Measurements from ENCODE around the gene ABCC4. TPM values are rescaled to one million over a fixed set of nuclear protein-coding genes. Genes with fewer than 3 reads are reported as not detected.
"Not testable (repeated sequence)": the region's sequence is repeated elsewhere in the genome, so short reads cannot be mapped to it uniquely, and the experiment has no call there.

The ABCC4 gene
- total RNA-seq, 1 donor from 2014 or later = 1.7 TPM

DNA sequence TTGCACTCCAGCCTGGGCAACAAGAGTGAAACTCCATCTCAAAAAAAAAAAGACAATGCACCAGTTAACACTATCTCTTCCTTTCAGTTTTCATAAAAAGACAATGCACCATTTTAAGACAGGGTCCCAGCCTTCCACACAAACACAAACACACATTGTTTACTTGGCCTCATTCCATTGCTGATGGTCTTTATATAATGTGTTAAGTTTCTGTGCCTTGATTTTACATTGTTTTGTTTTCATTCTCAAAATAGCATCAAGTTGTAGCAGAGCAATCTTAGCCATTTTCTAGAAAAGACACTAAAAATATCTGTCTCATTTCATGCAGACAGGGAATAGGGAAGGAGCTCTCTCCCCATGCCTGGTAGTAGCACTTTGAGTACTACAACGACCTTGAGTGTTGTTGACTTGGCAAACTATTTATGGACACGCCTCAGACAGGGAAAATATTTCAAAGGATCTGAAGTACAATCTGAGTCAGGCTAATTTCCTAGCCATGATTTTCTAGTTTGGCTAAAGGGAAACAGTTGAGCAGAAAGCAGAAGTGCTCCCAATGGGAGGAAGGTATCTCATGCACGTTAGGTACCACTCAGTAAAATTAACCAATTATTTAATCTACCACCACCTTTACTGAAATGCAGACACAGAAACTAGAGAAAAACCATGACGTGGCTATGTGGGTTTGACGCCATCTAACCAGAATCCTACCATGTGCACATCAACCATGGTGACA is 120.6 kb downstream of the ABCC4 start:
- no peaks in the 10 kb centered on the region for H3K27me3 Mint-ChIP-seq (ENCODE audit: unreplicated experiment)
- H3K27ac Mint-ChIP-seq (ENCODE audit: unreplicated experiment) = no peak overlapping the region
- TF ChIP-seq, protein P1, sequence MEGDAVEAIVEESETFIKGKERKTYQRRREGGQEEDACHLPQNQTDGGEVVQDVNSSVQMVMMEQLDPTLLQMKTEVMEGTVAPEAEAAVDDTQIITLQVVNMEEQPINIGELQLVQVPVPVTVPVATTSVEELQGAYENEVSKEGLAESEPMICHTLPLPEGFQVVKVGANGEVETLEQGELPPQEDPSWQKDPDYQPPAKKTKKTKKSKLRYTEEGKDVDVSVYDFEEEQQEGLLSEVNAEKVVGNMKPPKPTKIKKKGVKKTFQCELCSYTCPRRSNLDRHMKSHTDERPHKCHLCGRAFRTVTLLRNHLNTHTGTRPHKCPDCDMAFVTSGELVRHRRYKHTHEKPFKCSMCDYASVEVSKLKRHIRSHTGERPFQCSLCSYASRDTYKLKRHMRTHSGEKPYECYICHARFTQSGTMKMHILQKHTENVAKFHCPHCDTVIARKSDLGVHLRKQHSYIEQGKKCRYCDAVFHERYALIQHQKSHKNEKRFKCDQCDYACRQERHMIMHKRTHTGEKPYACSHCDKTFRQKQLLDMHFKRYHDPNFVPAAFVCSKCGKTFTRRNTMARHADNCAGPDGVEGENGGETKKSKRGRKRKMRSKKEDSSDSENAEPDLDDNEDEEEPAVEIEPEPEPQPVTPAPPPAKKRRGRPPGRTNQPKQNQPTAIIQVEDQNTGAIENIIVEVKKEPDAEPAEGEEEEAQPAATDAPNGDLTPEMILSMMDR (IDR thresholded peaks at IDR 0.05; ENCODE audit: partially characterized antibody, unreplicated experiment) = no peak
- DNase-seq = no peak
- peaks cover 3% of the 10 kb centered on the region for H3K9me3 Mint-ChIP-seq (ENCODE audit: unreplicated experiment)
- no peaks in the 10 kb centered on the region for H3K36me3 Mint-ChIP-seq (ENCODE audit: unreplicated experiment)
- no peak overlapping the region for H3K4me3 Mint-ChIP-seq (ENCODE audit: unreplicated experiment)
- no peaks in the 10 kb centered on the region for H3K4me1 Mint-ChIP-seq (ENCODE audit: low read depth, unreplicated experiment)

DNA sequence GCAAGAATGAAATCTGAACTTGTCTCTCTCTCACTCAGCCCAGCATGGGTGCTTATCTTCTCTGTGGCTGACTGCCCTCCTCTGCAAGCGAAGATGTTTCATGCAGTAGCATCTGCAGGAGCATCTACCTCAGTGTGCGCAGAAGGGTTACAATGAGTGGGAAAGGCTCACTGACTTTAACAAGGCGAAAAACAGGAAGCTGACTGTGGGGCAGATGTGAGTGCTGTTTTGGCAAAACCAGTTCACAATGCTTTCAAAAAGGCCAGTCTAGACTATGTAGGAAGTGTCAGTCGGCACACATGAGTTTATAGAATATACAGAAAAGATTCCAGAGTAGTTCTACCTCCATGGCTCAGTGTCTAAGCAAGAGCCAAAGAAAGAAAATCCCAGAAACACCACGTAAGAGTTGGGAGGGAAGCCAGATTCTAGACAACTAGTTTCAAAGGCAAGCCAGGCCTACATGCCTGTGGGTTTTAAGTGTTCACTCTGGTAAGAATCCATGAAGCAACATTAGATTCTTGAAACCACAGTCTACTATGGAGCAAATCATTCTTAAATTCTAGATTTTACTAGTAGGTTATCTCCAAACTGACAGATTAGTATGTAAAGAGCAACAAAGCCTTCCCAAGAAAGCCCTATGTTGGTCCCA is 124.5 kb downstream of the ABCC4 start:
- peaks cover 3% of the 10 kb centered on the region for H3K9me3 Mint-ChIP-seq (ENCODE audit: unreplicated experiment)
- DNase-seq = no peak
- TF ChIP-seq, protein P1 (IDR thresholded peaks at IDR 0.05; ENCODE audit: partially characterized antibody, unreplicated experiment) = no peak
- H3K27me3 Mint-ChIP-seq (ENCODE audit: unreplicated experiment) = no peaks in the 10 kb centered on the region
- H3K27ac Mint-ChIP-seq (ENCODE audit: unreplicated experiment) = no peak overlapping the region
- peaks cover 3% of the 10 kb centered on the region for H3K4me1 Mint-ChIP-seq (ENCODE audit: low read depth, unreplicated experiment)
- no peaks in the 10 kb centered on the region for H3K36me3 Mint-ChIP-seq (ENCODE audit: unreplicated experiment)
- H3K4me3 Mint-ChIP-seq (ENCODE audit: unreplicated experiment) = no peak overlapping the region

DNA sequence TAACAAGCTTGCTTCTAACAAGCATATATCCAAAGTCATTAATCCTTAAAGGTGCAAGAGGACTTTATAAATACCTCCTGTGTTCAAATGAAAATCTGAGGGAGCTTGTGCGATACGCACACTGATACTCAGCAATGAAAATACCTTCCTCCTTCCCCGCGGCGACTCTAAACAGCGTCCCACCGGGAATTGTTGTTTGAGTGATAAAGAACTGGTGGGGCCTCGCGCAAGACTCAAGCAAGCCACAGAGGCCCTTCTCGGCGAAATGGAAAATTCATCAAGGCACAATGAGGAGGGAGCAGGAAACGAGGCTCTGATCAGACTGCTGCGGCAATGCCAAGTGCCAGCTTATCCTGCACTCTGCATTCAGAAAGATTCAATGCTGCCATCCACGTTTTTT is 126.7 kb downstream of the ABCC4 start:
- Mint-ChIP-seq H3K27me3 (ENCODE audit: unreplicated experiment) (no peaks in the 10 kb centered on the region), H3K4me3 (ENCODE audit: unreplicated experiment) (no peak overlapping the region)

DNA sequence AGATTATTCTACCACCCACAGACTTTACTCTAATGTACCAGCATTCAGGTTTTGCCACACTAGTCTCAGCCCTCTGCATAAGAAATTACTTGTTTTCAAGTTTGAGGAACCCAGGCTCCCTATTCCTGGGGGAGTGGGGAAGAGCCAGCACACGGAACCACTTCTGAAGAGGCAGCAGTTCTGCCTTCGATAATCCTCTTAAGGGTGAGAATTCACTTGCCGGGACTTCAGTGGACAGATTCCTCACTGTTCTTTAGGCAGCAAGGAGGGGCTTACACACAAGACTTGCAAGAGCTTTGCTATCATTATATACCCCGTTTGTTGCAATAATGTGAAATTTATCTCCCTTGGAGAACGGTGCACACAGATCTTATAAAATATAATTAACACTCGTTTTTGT is 133.1 kb downstream of the ABCC4 start:
- no peak for DNase-seq
- Mint-ChIP-seq H3K4me1 (ENCODE audit: low read depth, unreplicated experiment) (no peaks in the 10 kb centered on the region), H3K36me3 (ENCODE audit: unreplicated experiment) (no peaks in the 10 kb centered on the region), H3K27ac (ENCODE audit: unreplicated experiment) (no peak overlapping the region), H3K27me3 (ENCODE audit: unreplicated experiment) (no peaks in the 10 kb centered on the region), H3K9me3 (ENCODE audit: unreplicated experiment) (no peaks in the 10 kb centered on the region), H3K4me3 (ENCODE audit: unreplicated experiment) (no peak overlapping the region)
- TF ChIP-seq, protein P1 (IDR thresholded peaks at IDR 0.05; ENCODE audit: partially characterized antibody, unreplicated experiment) = no peak

More for the DNA sequence above, 126.7 kb downstream of the ABCC4 start:
- Mint-ChIP-seq H3K9me3 (ENCODE audit: unreplicated experiment) (peaks cover 3% of the 10 kb centered on the region), H3K27ac (ENCODE audit: unreplicated experiment) (no peak overlapping the region), H3K4me1 (ENCODE audit: low read depth, unreplicated experiment) (peaks cover 3% of the 10 kb centered on the region), H3K36me3 (ENCODE audit: unreplicated experiment) (no peaks in the 10 kb centered on the region)
- no peak for DNase-seq
- TF ChIP-seq, protein P1 (IDR thresholded peaks at IDR 0.05; ENCODE audit: partially characterized antibody, unreplicated experiment) = no peak

DNA sequence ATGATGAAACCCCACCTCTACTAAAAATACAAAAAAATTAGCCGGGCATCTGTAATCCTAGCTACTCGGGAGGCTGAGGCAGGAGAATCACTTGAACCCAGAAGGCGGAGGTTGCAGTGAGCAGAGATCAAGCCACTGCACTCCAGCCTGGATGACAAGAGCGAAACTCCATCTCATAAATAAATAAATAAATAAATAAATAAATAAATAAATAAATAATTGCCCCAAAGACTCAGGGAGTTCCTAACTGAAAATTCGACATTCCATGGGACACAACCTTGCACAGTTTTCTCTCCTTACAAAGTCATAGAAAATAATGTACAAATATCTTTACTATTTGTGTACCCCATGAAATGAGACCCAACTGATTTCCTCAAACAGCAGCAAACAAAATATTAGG is 134.2 kb downstream of the ABCC4 start:
- H3K4me1 Mint-ChIP-seq (ENCODE audit: low read depth, unreplicated experiment); H3K27me3 Mint-ChIP-seq (ENCODE audit: unreplicated experiment); H3K27ac Mint-ChIP-seq (ENCODE audit: unreplicated experiment); H3K9me3 Mint-ChIP-seq (ENCODE audit: unreplicated experiment); H3K36me3 Mint-ChIP-seq (ENCODE audit: unreplicated experiment); H3K4me3 Mint-ChIP-seq (ENCODE audit: unreplicated experiment); DNase-seq: not testable (repeated sequence)

Measured in glutamatergic neuron (in vitro differentiated cells).